ENCODE results near the gene GAL3ST2.
"Not testable (repeated sequence)": the region's sequence is repeated elsewhere in the genome, so short reads cannot be mapped to it uniquely, and the experiment has no call there.

Gene GAL3ST2

GRCh38 chr2:241769819-241770184 is 6.8 kb upstream of the GAL3ST2 start:
- Mint-ChIP-seq H3K4me3 (no peak overlapping the region), H3K27ac (no peak overlapping the region), H3K4me1 (ENCODE audit: low read depth) (peaks cover 16% of the 10 kb centered on the region), H3K36me3 (ENCODE audit: low read depth) (no peaks in the 10 kb centered on the region), H3K9me3 (no peaks in the 10 kb centered on the region), H3K27me3 (no peaks in the 10 kb centered on the region)
- no peak for DNase-seq

GRCh38 chr2:241770185-241770935 is 6.3 kb upstream of the GAL3ST2 start:
- no peaks in the 10 kb centered on the region for H3K27me3 Mint-ChIP-seq
- no peak overlapping the region for H3K27ac Mint-ChIP-seq
- H3K36me3 Mint-ChIP-seq (ENCODE audit: low read depth): no peaks in the 10 kb centered on the region
- no peak for DNase-seq
- H3K4me1 Mint-ChIP-seq (ENCODE audit: low read depth): peaks cover 16% of the 10 kb centered on the region
- no peak overlapping the region for H3K4me3 Mint-ChIP-seq
- H3K9me3 Mint-ChIP-seq: no peaks in the 10 kb centered on the region

- Mint-ChIP-seq H3K27me3 (no peaks in the 10 kb centered on the region), H3K4me1 (ENCODE audit: low read depth) (peaks cover 16% of the 10 kb centered on the region), H3K27ac (no peak overlapping the region), H3K36me3 (ENCODE audit: low read depth) (no peaks in the 10 kb centered on the region), H3K4me3 (no peak overlapping the region), H3K9me3 (no peaks in the 10 kb centered on the region)
- DNase-seq: no peak
Measured at GRCh38 chr2:241770936-241771285, 5.7 kb upstream of the GAL3ST2 start.

GRCh38 chr2:241771286-241772062 is 5.1 kb upstream of the GAL3ST2 start:
- no peak overlapping the region for H3K4me3 Mint-ChIP-seq
- DNase-seq: no peak
- peaks cover 16% of the 10 kb centered on the region for H3K4me1 Mint-ChIP-seq (ENCODE audit: low read depth)
- H3K9me3 Mint-ChIP-seq: no peaks in the 10 kb centered on the region
- H3K36me3 Mint-ChIP-seq (ENCODE audit: low read depth): no peaks in the 10 kb centered on the region
- no peaks in the 10 kb centered on the region for H3K27me3 Mint-ChIP-seq
- peak overlapping the region; percentile 51 for H3K27ac Mint-ChIP-seq

GRCh38 chr2:241772063-241772499 is 4.5 kb upstream of the GAL3ST2 start:
- no peak for DNase-seq
- Mint-ChIP-seq H3K9me3 (no peaks in the 10 kb centered on the region), H3K4me1 (ENCODE audit: low read depth) (peaks cover 16% of the 10 kb centered on the region), H3K27me3 (no peaks in the 10 kb centered on the region), H3K27ac (peak overlapping the region; percentile 51), H3K4me3 (no peak overlapping the region), H3K36me3 (ENCODE audit: low read depth) (no peaks in the 10 kb centered on the region)

- no peak for DNase-seq
- no peak overlapping the region for H3K4me3 Mint-ChIP-seq
- no peaks in the 10 kb centered on the region for H3K27me3 Mint-ChIP-seq
- H3K36me3 Mint-ChIP-seq (ENCODE audit: low read depth): no peaks in the 10 kb centered on the region
- no peak overlapping the region for H3K27ac Mint-ChIP-seq
- H3K9me3 Mint-ChIP-seq: no peaks in the 10 kb centered on the region
- H3K4me1 Mint-ChIP-seq (ENCODE audit: low read depth): peaks cover 16% of the 10 kb centered on the region
Measured at GRCh38 chr2:241773511-241774418, 2.9 kb upstream of the GAL3ST2 start.

- Mint-ChIP-seq H3K4me1 (ENCODE audit: low read depth) (peaks cover 16% of the 10 kb centered on the region), H3K27me3 (no peaks in the 10 kb centered on the region), H3K9me3 (no peaks in the 10 kb centered on the region), H3K36me3 (ENCODE audit: low read depth) (no peaks in the 10 kb centered on the region), H3K27ac (no peak overlapping the region), H3K4me3 (no peak overlapping the region)
- no peak for DNase-seq
Measured at GRCh38 chr2:241774419-241775222, 2.0 kb upstream of the GAL3ST2 start.

GRCh38 chr2:241775223-241776177 is 1.1 kb upstream of the GAL3ST2 start:
- Mint-ChIP-seq H3K27me3 (no peaks in the 10 kb centered on the region), H3K4me3 (no peak overlapping the region), H3K9me3 (no peaks in the 10 kb centered on the region), H3K36me3 (ENCODE audit: low read depth) (no peaks in the 10 kb centered on the region), H3K4me1 (ENCODE audit: low read depth) (peaks cover 16% of the 10 kb centered on the region), H3K27ac (no peak overlapping the region)
- no peak for DNase-seq

GRCh38 chr2:241777170-241777685 is 606 bp downstream of the GAL3ST2 start:
- H3K4me3 Mint-ChIP-seq: no peak overlapping the region
- DNase-seq: no peak
- no peaks in the 10 kb centered on the region for H3K27me3 Mint-ChIP-seq
- no peak overlapping the region for H3K27ac Mint-ChIP-seq
- peaks cover 6% of the 10 kb centered on the region for H3K9me3 Mint-ChIP-seq
- H3K4me1 Mint-ChIP-seq (ENCODE audit: low read depth): peaks cover 8% of the 10 kb centered on the region
- H3K36me3 Mint-ChIP-seq (ENCODE audit: low read depth): no peaks in the 10 kb centered on the region

- H3K9me3 Mint-ChIP-seq: peaks cover 6% of the 10 kb centered on the region
- DNase-seq: no peak
- H3K4me3 Mint-ChIP-seq: no peak overlapping the region
- H3K27ac Mint-ChIP-seq: no peak overlapping the region
- peaks cover 1% of the 10 kb centered on the region for H3K4me1 Mint-ChIP-seq (ENCODE audit: low read depth)
- no peaks in the 10 kb centered on the region for H3K36me3 Mint-ChIP-seq (ENCODE audit: low read depth)
- no peaks in the 10 kb centered on the region for H3K27me3 Mint-ChIP-seq
Measured at GRCh38 chr2:241777686-241778627, 1.3 kb downstream of the GAL3ST2 start.

GRCh38 chr2:241780939-241781569 is 4.4 kb downstream of the GAL3ST2 start:
- no peak overlapping the region for H3K27ac Mint-ChIP-seq
- DNase-seq: no peak
- no peak overlapping the region for H3K4me3 Mint-ChIP-seq
- no peaks in the 10 kb centered on the region for H3K4me1 Mint-ChIP-seq (ENCODE audit: low read depth)
- no peaks in the 10 kb centered on the region for H3K36me3 Mint-ChIP-seq (ENCODE audit: low read depth)
- no peaks in the 10 kb centered on the region for H3K27me3 Mint-ChIP-seq
- H3K9me3 Mint-ChIP-seq: peaks cover 6% of the 10 kb centered on the region

GRCh38 chr2:241782053-241782452 is 5.4 kb downstream of the GAL3ST2 start:
- H3K36me3 Mint-ChIP-seq (ENCODE audit: low read depth); H3K27ac Mint-ChIP-seq; H3K4me3 Mint-ChIP-seq; H3K4me1 Mint-ChIP-seq (ENCODE audit: low read depth); H3K27me3 Mint-ChIP-seq; DNase-seq; H3K9me3 Mint-ChIP-seq: not testable (repeated sequence)

All from activated T-cell treated with anti-CD3 and anti-CD28 coated beads, Interleukin-2, amount 50 U/mL, for 24 hours (primary cell).